ENCODE results near the gene HNRNPA3. TPM values are rescaled to one million over a fixed set of nuclear protein-coding genes. Genes with fewer than 3 reads are reported as not detected.
"Not testable (repeated sequence)": the region's sequence is repeated elsewhere in the genome, so short reads cannot be mapped to it uniquely, and the experiment has no call there.

The HNRNPA3 gene
- polyA plus RNA-seq (ENCODE audit: insufficient read length in 10 of 10), result 100 to 1,000 TPM; 294 to 441 (median 325) TPM
- long read RNA-seq, donor 1, full-length matches to known transcripts, result 20 of 141 reads
- long read RNA-seq, donor 1, partial matches to known transcripts, result 121 of 141 reads
- long read RNA-seq, donor 1, other reads (novel, unspliced or antisense), result 0 of 141 reads
- long read RNA-seq, donor 2, full-length matches to known transcripts, result 10 of 150 reads
- long read RNA-seq, donor 2, partial matches to known transcripts, result 124 of 150 reads
- long read RNA-seq, donor 2, other reads (novel, unspliced or antisense), result 16 of 150 reads
- long read RNA-seq, donor 3, result 0 reads
- long read RNA-seq, donor 4, full-length matches to known transcripts, result 13 of 85 reads
- long read RNA-seq, donor 4, partial matches to known transcripts, result 72 of 85 reads
- long read RNA-seq, donor 4, other reads (novel, unspliced or antisense), result 0 of 85 reads
- long read RNA-seq, donor 5, full-length matches to known transcripts, result 12 of 255 reads
- long read RNA-seq, donor 5, partial matches to known transcripts, result 210 of 255 reads
- long read RNA-seq, donor 5, other reads (novel, unspliced or antisense), result 33 of 255 reads
- long read RNA-seq, donor 6, full-length matches to known transcripts, result 25 of 237 reads
- long read RNA-seq, donor 6, partial matches to known transcripts, result 169 of 237 reads
- long read RNA-seq, donor 6, other reads (novel, unspliced or antisense), result 43 of 237 reads
- long read RNA-seq, donor 7, full-length matches to known transcripts, result 17 of 111 reads
- long read RNA-seq, donor 7, partial matches to known transcripts, result 94 of 111 reads
- long read RNA-seq, donor 7, other reads (novel, unspliced or antisense), result 0 of 111 reads
- long read RNA-seq, donor 8, full-length matches to known transcripts, result 18 of 143 reads
- long read RNA-seq, donor 8, partial matches to known transcripts, result 125 of 143 reads
- long read RNA-seq, donor 8, other reads (novel, unspliced or antisense), result 0 of 143 reads
- long read RNA-seq, donor 9, partial matches to known transcripts, result 17 of 18 reads
- long read RNA-seq, donor 9, other reads (novel, unspliced or antisense), result 0 of 18 reads

GRCh38 chr2:177212106-177212890 lies at the start of gene HNRNPA3:
Gene HNRNPA3 (plus strand): TSS chr2:177212794. CDS start chr2:177212800, 6 bp downstream.
- DNase-seq, result peak; percentile 99 to 100 (median 100)

DNA sequence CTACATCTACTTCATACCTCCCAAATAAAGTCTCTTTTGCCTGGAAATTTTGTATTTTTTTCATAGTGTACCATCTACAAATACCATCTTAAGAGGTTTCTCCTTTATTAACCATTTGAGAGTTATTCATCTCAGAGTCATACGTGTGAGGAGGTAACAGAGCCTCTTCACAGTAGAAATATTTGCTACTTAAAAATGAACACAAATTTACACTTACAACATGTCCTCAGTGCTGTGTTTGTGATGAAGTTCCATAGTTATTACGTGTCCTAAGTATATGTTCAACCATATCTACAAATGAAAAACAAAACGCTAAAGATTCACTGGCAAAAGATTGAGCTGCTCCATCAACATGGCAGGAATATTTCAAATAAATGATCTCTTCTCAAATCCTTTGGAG lies 48.5 kb upstream of the HNRNPA3 start:
- DNase-seq, result no peak

- DNase-seq, result peak; percentile 85 to 93 (median 89)
Measured at GRCh38 chr2:177164584-177165052, 48.0 kb upstream of the HNRNPA3 start.

DNA sequence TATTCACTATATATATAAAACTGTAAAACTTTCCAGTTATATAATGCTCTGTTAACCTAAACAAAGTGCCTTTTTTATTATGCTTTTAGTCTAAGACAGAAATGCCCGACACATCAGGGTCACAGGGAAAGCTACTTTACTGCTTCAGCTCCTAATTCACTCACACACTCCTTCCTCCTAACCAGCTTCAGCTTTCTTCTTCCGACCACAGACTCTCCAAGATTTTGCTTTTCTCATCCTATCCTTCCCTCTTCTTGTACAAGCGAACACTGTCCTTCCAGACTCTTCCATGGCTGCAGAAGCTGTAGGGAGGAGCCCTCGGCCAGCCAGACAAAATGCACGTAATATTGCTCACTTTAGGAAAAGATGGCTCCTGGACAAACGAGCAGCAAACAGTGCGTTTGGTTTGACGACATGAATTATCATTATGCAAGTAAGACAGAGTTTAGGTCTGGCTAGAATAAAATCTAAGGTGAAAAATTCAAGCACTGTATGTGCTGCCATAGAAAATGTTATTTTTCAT lies 47.5 kb upstream of the HNRNPA3 start:
- DNase-seq, result peak; percentile 75 to 92 (median 80)

- DNase-seq, result peak; percentile 31 to 68 (median 34)
Measured at GRCh38 chr2:177165721-177166711, 46.6 kb upstream of the HNRNPA3 start.

GRCh38 chr2:177169810-177170514 lies 42.6 kb upstream of the HNRNPA3 start:
- DNase-seq, result no peak

GRCh38 chr2:177171418-177171865 lies 41.2 kb upstream of the HNRNPA3 start:
- DNase-seq, result no peak

- peak in 1 of 3 donors; percentile 69 for DNase-seq
Measured at GRCh38 chr2:177172034-177172880, 40.3 kb upstream of the HNRNPA3 start.

DNA sequence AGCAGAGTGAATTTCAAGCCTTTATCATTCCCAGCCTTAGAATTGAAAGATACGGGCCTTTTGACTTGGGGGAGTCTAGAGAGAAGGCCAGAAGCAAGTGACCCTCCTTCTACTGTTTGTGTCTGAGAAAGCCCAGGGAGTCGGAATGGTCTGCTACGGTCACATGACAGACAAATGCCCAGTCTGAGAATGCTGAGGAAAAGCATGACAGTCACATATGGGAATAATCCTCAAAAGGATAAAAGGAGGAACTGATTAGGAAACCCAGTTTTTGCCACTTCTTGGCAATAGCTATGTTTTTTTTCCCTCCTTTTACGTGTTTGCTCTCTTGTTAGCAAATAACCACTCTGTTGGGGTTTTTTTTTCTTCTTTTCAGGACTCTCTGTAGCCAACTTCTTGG lies 38.1 kb upstream of the HNRNPA3 start:
- DNase-seq, result no peak

GRCh38 chr2:177175917-177176668 lies 36.5 kb upstream of the HNRNPA3 start:
- DNase-seq, result no peak

GRCh38 chr2:177178797-177179196 lies 33.8 kb upstream of the HNRNPA3 start:
- DNase-seq, result no peak

DNA sequence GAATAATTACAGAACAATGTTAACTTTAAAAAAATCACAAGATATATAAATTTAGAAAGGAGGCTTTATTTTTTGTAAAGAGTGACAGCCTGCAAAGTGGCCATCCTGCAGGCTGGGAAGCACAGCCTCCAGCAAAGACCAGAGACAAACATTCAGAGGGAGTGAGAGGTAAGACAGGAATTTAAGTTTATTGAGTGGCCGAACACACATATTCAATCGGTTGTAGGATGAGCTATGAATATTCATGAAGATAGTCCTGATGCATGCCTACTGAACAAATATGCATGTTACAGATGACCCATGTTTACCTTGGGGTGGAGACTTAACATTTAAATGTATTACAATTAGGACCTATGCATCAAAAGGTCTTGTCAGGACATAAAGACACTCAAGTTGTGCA lies 33.4 kb upstream of the HNRNPA3 start:
- no peak for DNase-seq

DNA sequence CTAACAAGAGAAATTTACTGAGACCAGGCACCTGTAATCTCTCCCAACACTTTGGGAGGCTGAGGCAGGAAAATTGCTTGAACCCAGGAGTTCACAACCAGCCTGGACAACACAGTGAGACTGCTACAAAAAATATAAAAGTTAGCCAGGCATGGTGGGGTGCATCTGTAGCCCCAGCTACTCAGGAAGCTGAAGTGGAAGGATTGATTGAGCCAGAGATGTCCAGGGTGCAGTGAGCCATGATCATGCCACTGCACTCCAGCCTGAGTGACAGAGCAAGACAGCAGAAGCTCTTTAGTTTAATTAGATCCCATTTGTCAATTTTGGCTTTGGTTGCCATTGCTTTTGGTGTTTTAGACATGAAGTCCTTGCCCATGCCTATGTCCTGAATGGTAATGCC lies 32.9 kb upstream of the HNRNPA3 start:
- DNase-seq, result not testable (repeated sequence)

GRCh38 chr2:177180269-177181000 lies 32.2 kb upstream of the HNRNPA3 start:
- no peak for DNase-seq

- DNase-seq, result no peak
Measured at GRCh38 chr2:177183860-177184259, 28.7 kb upstream of the HNRNPA3 start.

DNA sequence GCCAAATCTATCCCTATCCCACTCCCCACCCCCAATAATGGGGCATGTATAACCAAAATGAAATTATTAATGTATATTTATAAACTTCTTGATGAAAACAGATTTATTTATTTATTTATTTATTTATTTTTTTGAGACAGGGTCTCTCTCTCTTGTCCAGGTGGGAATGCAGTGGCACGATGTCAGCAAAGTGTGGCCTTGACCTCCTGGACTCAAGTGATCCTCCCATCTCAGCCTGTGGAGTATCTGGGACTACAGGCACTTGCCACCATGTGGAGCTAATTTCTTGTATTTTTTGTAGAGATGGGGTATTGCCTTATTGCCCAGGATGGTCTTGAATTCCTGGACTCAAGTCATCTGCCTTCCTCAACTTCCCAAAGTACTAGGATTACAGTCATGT lies 28.0 kb upstream of the HNRNPA3 start:
- DNase-seq, result no peak
